Testis (tissue), 2 donors: ENCODE measurements around the gene DSN1.

Experiments
- CTCF ChIP-seq, 3 experiments: fragments of 450-650 bp in 2 of 3; fragments of 200-600 bp in 1 of 3; sonication (generic) in 1 of 3; IDR thresholded peaks; one replicate each; pipeline ENCODE4 v1.5.1; 2016 to 2019; ENCODE audit warnings: antibody characterized with exemption in 3 of 3, mild to moderate bottlenecking in 2 of 3, moderate library complexity in 1 of 3
- POLR2A ChIP-seq: fragments of 450-650 bp; IDR thresholded peaks from one replicate; pipeline ENCODE4 v1.6.1; 2017; ENCODE audit warnings: antibody characterized with exemption, mild to moderate bottlenecking, moderate library complexity

- no peak for TF ChIP-seq POLR2A
- no peak for TF ChIP-seq CTCF (IDR thresholded peaks at IDR 0.05)
Measured at GRCh38 chr20:36726168-36726567, 47.4 kb downstream of the DSN1 start.
